SK-N-SH treated with all-trans-retinoic acid at 6 μM for 48 hours (cell line): ENCODE results near the gene PCLAF.

ENCODE experiments used
- CSDC2 ChIP-seq: fragments of 250-450 bp; sonication (Bioruptor Pico); IDR thresholded peaks from 2 replicates; pipeline ENCODE4 v1.5.0; 2020; ENCODE audit warnings: mild to moderate bottlenecking, moderate library complexity
- ISL1 ChIP-seq: fragments of 250-450 bp; sonication (Bioruptor Pico); IDR thresholded peaks from 2 replicates; pipeline ENCODE4 v2.1.2; 2022; ENCODE audit warnings: mild to moderate bottlenecking, moderate library complexity
- OSR1 ChIP-seq: fragments of 250-450 bp; sonication (Bioruptor Pico); IDR thresholded peaks from 2 replicates; pipeline ENCODE4 v1.8.0; 2022; ENCODE audit warnings: moderate library complexity, mild to moderate bottlenecking, inconsistent platforms
- PATZ1 ChIP-seq: fragments of 250-450 bp; sonication (Bioruptor Pico); IDR thresholded peaks from 2 replicates; pipeline ENCODE4 v1.8.0; 2020; ENCODE audit warnings: mild to moderate bottlenecking, moderate library complexity, borderline replicate concordance
- RARB ChIP-seq: fragments of 250-450 bp; sonication (Bioruptor Pico); IDR thresholded peaks from 2 replicates; pipeline ENCODE4 v1.8.0; 2021; ENCODE audit warnings: mild to moderate bottlenecking, moderate library complexity
- TCF4 ChIP-seq: fragments of 250-450 bp; sonication (Bioruptor Pico); IDR thresholded peaks from 2 replicates; pipeline ENCODE4 v1.8.0; 2021; ENCODE audit warnings: mild to moderate bottlenecking, moderate library complexity, borderline replicate concordance
- ZC3H10 ChIP-seq: fragments of 250-450 bp; sonication (Bioruptor Pico); IDR thresholded peaks from 2 replicates; pipeline ENCODE4 v1.5.1; 2021; ENCODE audit warnings: mild to moderate bottlenecking, moderate library complexity
- ZFP3 ChIP-seq: fragments of 250-450 bp; sonication (Bioruptor Pico); IDR thresholded peaks from 2 replicates; pipeline ENCODE4 v1.5.0; 2020; ENCODE audit warnings: mild to moderate bottlenecking, moderate library complexity
- ZNF565 ChIP-seq: fragments of 450-650 bp; formaldehyde crosslinking; conservative IDR thresholded peaks from 2 replicates; pipeline ENCODE4 v1.5.0; 2020; ENCODE audit warnings: low read depth, mild to moderate bottlenecking, moderate library complexity
- TF ChIP-seq, protein P1 (sequence below): fragments of 250-450 bp; sonication (Bioruptor Pico); IDR thresholded peaks from 2 replicates; pipeline ENCODE4 v1.8.0; 2021; ENCODE audit warnings: low read depth, mild to moderate bottlenecking, moderate library complexity, borderline replicate concordance

GRCh38 chr15:64423970-64424369 lies 42.7 kb upstream of the PCLAF start:
- no peak for TF ChIP-seq CSDC2
- TF ChIP-seq ISL1 (CRISPR knock-in tag) = no peak
- no peak for TF ChIP-seq ZFP3
- TF ChIP-seq TCF4 (CRISPR knock-in tag) = no peak
- TF ChIP-seq, protein P1, sequence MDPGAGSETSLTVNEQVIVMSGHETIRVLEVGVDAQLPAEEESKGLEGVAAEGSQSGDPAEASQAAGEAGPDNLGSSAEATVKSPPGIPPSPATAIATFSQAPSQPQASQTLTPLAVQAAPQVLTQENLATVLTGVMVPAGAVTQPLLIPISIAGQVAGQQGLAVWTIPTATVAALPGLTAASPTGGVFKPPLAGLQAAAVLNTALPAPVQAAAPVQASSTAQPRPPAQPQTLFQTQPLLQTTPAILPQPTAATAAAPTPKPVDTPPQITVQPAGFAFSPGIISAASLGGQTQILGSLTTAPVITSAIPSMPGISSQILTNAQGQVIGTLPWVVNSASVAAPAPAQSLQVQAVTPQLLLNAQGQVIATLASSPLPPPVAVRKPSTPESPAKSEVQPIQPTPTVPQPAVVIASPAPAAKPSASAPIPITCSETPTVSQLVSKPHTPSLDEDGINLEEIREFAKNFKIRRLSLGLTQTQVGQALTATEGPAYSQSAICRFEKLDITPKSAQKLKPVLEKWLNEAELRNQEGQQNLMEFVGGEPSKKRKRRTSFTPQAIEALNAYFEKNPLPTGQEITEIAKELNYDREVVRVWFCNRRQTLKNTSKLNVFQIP (CRISPR knock-in tag) = no peak
- TF ChIP-seq PATZ1 (CRISPR knock-in tag) = no peak
- TF ChIP-seq ZC3H10 = no peak
- no peak for TF ChIP-seq RARB (CRISPR knock-in tag)
- no peak for TF ChIP-seq ZNF565 (CRISPR knock-in tag)
- no peak for TF ChIP-seq OSR1 (CRISPR knock-in tag)
